IPS-NIHi7 (cell line): Measurements from ENCODE around the gene CWC25.
A peak's percentile ranks its signal among the peaks of the same experiment; 100 is the strongest.
"Not testable (repeated sequence)": the region's sequence is repeated elsewhere in the genome, so short reads cannot be mapped to it uniquely, and the experiment has no call there.

Experiments used
- DNase-seq: peaks from one replicate; pipeline ENCODE4 v3.0.0; 2012; ENCODE audit warnings: mixed read lengths; ENCODE audit errors: extremely low spot score

CWC25 gene

DNA sequence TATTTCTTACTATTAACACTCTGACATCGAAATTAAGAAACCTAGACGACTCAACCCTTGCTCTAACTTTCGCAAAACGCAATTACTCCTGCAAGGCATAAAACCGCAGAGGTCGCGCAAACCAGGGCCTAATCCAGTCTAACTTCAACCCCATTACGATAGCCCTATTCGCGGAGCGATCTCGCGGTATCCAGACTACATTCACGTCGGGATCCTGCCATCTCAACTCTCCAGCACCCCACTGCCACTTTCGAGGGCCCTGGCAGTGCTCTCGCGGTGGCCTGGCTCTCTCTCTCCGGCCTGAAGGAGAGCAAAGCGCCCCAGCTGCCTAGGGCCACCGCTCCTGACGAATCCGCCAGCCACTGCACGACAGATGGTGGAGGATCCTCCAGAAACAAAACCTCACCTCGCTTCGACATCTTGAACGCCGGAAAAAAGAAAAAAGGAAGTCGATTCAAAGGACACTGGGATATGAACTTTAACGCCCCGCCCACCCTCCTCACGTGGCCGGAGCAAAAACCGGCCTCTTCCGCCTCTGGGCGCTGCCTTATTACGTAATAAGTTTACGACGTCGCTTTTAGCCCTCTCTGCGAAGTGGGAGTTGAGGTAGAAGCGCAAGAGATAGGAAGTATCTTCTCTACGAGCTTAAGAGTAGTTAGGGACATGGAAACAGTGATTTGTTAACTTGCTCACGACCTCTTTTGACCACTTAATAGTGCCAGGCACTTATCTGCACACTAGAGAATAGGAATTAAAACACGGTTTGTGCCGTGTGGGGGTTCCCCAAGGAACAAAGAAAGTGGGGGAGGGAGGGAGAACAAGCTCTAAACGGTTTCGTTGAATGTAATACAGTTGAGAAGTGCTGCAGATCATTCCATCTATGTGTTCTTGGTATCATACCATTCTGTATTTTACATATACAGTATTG, 28.4 kb upstream of the CWC25 start, which contains the start of gene RPL23:
RPL23 (minus strand) TSS at position 430 of the 928 bp plus-strand sequence; CDS start at position 419, 11 bp downstream.
- DNase-seq: peak; percentile 88

DNA sequence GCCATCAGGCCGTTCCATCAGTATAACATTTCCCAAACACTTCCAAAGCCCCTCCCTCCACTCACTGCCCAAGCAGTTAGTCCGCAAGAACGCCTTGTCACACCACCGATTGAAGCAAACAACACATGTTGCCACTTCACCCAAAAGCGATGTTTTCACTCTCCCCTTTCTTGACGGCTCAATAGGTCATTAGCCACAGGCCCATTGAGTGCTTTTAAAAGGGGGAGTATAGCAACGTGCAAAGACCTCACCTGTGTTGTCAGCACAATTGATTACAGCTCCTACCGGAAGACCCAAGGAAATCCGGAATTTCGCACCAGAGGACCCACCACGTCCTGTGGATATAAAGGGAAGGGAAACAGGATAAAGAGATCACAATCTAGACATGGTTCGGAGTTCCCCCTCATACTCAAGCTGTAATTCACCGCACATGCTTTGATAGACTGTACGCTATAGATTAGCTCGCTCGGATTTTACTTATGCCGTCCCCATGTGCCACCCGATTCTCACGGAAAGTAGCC, 27.7 kb upstream of the CWC25 start:
- no peak for DNase-seq

DNA sequence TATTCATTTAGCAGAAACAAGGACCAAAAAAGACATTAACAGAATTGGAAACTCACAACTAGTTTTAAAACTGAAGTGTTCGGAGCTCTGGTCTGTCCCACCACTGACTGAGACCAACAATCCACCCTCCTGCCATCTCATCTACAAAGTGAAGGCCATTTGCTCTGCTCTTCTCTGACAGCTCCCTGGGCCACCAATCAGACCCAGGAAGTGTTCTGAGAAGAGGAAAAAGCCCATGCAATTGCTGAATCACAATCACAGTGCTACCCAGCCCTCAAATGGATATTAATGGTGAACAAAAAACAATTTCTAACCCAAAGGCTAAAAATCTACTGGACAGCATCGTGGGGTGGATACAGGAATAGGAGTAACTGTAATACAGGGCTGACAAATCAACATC, 26.3 kb upstream of the CWC25 start:
- DNase-seq: no peak

GRCh38 chr17:38850374-38850773, 25.3 kb upstream of the CWC25 start:
- no peak for DNase-seq

DNA sequence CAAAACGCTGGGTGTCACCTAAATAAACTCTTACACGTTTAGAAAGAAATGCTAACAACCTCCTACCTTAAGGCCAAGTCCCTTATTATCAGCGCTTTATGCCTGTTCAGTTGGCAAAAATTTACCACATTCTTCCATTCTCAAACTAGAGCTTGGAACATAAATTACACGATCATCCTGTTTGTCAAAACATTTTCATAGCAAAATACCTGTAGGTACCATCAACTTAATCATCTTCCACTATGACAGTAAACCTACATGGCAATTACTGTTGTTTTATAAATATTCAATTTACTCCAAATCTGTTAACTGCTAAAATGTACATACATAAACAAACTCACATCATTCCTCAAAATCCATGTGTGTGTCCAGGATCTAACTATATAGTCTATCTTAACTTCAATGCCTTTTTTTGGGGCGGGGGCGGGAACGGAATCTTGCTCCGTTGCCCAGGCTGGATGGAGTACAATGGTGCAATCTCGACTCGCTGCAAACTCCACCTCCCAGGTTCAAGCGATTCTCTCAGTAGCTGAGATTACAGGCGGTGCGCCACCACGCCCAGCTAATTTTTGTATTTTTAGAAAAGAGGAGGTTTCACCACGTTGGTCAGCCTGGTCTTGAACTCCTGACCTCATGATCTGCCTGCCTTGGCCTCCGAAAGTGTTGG, 24.0 kb upstream of the CWC25 start:
- no peak for DNase-seq

GRCh38 chr17:38848557-38848891, 23.4 kb upstream of the CWC25 start:
- no peak for DNase-seq

DNA sequence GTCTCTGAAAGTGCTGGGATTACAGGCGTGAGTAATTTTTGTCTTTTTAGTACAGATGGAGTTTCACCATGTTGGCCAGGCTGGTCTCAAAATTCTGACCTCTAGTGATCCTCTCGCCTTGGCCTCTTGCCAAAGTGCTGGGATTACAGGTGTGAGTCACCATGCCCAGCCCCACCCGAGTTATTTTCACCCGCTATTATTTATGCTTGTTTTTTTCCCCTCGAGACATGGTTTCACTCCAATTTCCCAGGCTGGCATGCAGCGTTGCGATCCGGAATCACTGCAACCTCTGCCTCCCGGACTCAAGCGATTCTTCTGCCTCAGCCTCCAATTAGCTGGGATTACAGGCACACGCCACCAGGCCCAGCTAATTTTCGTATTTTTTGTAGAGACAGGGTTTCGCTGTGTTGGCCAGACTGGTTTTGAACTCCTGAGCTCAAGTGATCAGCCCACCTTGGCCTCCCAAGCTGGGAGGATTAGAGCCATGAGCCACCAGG, 19.2 kb upstream of the CWC25 start:
- DNase-seq: no peak

- no peak for DNase-seq
Observed at GRCh38 chr17:38825762-38826247, 684 bp upstream of the CWC25 start.

GRCh38 chr17:38815576-38816193, 9.4 kb downstream of the CWC25 start:
- no peak for DNase-seq

GRCh38 chr17:38809828-38810227, 15.3 kb downstream of the CWC25 start:
- DNase-seq: no peak

DNA sequence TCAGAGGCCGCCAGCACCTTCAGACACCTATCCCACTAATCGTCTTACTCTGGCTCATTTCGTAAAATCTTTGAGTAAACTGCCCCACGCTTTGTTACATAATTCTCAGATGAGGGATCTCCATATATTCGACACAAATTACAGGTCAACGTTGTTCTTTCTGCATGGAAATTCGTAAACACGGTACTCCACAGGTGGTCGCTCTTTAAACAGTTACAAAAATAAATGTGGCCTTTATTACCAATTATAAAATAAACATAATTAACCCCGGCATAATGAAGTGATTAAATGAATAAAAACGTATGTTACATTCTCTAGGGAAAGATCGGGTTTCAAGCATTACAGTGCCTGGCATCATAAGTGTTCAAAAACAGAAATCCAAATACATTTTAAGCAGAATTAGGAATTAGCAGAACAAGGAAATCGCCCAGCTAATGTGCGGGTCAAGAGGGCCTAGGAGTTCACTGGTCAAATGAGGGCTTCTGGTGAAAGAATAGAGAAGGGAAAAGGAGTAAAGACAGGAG, 24.8 kb downstream of the CWC25 start:
- no peak for DNase-seq

DNA sequence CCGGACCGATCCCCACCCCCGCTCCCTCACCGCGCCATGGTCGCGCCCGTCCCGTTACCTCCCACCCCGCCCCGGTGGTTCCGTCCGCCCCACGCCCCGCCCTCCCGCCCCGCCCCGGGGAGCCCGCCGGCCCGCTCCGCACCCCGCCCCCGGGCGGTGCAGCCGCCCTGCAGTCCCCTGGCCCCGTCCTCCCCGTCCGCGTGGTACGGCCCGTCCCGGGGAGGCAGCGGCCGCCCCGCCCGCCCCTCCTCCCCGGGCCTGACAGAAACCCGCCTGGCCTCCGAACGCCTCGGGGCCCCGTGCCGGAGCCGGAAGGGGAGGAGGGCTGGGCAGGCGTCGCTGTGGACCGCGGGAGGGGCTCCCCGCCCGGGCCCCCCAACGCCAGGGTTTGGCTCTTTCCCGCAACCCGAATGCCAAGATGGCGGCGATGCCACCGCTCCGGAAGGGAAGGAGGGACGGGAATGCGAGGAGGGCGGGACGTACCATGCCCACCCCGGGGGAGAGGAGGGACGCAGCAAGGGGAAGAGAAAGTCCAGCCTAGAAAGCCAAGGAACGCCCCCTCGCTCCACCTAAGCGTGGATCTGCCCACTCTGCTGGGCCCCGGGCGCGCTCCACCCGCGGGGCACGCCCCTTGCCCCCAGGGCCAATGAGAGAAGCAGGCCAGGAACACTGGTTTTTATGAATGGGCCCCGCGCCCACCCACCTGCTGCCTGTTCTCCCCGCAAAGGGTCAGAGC, 25.5 kb downstream of the CWC25 start, which contains the start of gene PIP4K2B:
PIP4K2B (minus strand) TSS at position 56 of the 736 bp plus-strand sequence. CDS start 132 bp downstream, outside the sequence.
- DNase-seq: peak; percentile 99

GRCh38 chr17:38798614-38799500, 26.3 kb downstream of the CWC25 start:
- DNase-seq: peak; percentile 55

DNA sequence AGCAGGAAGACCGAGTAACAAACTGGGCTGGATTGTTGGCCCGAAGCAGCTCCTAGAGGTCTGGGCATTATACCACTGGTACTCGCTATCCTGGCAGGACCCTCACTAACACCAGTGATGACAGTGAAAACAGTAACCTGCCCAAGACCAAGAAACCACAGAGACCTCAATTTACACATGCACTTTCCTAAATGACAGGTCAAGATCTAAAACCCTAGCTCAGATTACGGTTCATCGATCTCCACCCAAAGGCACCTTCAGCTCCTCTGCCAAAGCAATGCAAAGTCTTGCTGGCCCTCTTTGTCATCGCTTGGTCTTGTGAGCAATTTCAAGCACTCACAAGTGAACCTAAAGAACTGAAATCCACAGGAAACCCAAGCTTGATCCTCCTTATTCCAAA, 27.3 kb downstream of the CWC25 start:
- no peak for DNase-seq

DNA sequence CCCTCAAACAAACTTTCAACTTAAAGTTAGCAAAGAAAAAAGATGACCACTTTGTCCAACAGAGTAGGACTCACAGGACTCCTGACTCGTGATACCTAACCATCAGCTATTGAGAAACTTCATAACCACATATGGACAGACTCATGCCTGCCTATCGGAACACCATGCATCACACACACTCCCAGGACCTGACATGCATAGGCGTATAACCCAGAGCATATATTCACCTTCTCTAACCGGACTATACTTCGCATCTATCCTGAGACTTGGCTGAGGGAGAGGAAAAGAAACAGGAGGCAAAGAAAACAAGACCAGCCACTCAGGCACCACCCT, 28.0 kb downstream of the CWC25 start:
- DNase-seq: no peak

GRCh38 chr17:38796451-38797157, 28.5 kb downstream of the CWC25 start:
- no peak for DNase-seq

- DNase-seq: no peak
Observed at GRCh38 chr17:38794221-38794620, 30.9 kb downstream of the CWC25 start.

DNA sequence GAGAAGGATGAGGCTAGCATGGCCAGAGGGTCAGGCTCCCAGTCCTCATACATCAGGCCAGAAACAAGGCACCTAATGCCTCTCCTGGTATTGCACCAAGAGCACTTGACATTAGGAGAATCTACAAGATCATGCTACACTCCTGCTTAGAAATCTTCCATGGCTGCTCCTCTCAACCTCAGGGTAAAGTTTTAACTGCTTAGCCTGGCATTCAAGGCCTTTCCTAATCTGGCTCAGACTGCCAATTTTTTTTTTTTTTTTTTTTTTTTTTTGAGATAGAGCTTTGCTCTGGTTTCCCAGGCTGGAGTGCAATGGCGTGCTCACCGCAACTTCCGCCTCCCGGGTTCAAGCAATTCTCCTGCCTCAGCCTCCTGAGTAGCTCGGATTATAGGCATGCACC, 34.0 kb downstream of the CWC25 start:
- no peak for DNase-seq

DNA sequence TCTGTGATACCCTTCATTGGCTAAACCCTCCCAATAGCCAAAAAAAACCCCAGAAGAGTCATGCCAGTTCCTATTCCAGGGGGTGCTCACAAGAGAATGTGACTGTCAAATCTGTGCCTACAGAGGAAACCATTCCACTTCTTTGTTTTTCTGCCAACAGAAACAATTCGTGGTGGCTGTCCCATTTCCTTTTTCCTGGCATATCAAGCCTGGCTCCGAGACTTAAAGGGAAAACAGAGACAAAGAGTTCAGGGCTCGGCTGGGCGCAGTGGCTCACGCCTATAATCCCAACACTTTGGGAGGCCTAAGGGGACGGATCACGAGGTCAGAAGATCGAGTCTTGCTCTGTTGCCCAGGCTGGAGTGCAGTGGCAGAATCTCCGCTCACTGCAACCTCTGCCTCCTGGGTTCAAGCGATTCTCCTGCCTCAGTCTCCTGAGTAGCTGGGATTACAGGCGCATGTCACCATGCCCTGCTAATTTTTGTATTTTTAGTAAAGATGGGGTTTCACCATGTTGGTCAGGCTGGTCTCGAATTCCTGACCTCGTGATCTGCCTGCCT, 34.9 kb downstream of the CWC25 start:
- DNase-seq: not testable (repeated sequence)
